ENCODE measurements around the gene ZNF184.

ZNF184 gene

GRCh38 chr6:27422651-27423332 is 50.1 kb downstream of the ZNF184 start:
- no peak overlapping the region for H3K4me3 ChIP-seq (ENCODE audit: low read depth, low read length)
- TF ChIP-seq, protein P1, sequence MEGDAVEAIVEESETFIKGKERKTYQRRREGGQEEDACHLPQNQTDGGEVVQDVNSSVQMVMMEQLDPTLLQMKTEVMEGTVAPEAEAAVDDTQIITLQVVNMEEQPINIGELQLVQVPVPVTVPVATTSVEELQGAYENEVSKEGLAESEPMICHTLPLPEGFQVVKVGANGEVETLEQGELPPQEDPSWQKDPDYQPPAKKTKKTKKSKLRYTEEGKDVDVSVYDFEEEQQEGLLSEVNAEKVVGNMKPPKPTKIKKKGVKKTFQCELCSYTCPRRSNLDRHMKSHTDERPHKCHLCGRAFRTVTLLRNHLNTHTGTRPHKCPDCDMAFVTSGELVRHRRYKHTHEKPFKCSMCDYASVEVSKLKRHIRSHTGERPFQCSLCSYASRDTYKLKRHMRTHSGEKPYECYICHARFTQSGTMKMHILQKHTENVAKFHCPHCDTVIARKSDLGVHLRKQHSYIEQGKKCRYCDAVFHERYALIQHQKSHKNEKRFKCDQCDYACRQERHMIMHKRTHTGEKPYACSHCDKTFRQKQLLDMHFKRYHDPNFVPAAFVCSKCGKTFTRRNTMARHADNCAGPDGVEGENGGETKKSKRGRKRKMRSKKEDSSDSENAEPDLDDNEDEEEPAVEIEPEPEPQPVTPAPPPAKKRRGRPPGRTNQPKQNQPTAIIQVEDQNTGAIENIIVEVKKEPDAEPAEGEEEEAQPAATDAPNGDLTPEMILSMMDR (IDR thresholded peaks at IDR 0.05; ENCODE audit: borderline replicate concordance, insufficient read depth, low read depth, low read length), result no peak

GRCh38 chr6:27419363-27419762 is 53.5 kb downstream of the ZNF184 start:
- TF ChIP-seq, protein P1 (IDR thresholded peaks at IDR 0.05; ENCODE audit: borderline replicate concordance, insufficient read depth, low read depth, low read length), result no peak

DNA sequence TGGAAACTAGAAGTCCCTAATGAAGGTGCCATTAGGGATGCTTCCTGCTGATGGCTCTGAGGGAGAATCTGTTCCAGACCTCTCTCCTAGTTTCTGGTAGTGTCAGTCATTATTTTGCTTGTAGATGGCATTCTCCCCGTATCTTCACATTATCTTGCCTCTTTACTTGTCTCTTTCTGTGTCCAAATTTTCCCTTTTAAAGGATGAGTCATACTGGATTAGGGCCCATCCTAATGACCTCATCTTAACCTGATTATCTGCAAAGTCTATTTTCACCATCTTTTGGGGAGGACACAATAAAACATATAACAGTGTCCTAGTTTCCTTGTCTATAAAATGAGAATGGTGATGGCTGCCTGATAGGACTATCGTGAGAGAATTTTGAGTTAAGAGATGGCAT is 57.0 kb downstream of the ZNF184 start:
- no peak overlapping the region for H3K4me3 ChIP-seq (ENCODE audit: low read depth, low read length)
- TF ChIP-seq, protein P1 (IDR thresholded peaks at IDR 0.05; ENCODE audit: borderline replicate concordance, insufficient read depth, low read depth, low read length), result no peak

More at GRCh38 chr6:27419363-27419762, 53.5 kb downstream of the ZNF184 start:
- H3K4me3 ChIP-seq (ENCODE audit: low read depth, low read length), result no peak overlapping the region

GRCh38 chr6:27414996-27415395 is 57.9 kb downstream of the ZNF184 start:
- TF ChIP-seq, protein P1 (IDR thresholded peaks at IDR 0.05; ENCODE audit: borderline replicate concordance, insufficient read depth, low read depth, low read length), result no peak
- no peak overlapping the region for H3K4me3 ChIP-seq (ENCODE audit: low read depth, low read length)

GRCh38 chr6:27414300-27414699 is 58.6 kb downstream of the ZNF184 start:
- TF ChIP-seq, protein P1 (IDR thresholded peaks at IDR 0.05; ENCODE audit: borderline replicate concordance, insufficient read depth, low read depth, low read length), result no peak
- H3K4me3 ChIP-seq (ENCODE audit: low read depth, low read length), result no peak overlapping the region

DNA sequence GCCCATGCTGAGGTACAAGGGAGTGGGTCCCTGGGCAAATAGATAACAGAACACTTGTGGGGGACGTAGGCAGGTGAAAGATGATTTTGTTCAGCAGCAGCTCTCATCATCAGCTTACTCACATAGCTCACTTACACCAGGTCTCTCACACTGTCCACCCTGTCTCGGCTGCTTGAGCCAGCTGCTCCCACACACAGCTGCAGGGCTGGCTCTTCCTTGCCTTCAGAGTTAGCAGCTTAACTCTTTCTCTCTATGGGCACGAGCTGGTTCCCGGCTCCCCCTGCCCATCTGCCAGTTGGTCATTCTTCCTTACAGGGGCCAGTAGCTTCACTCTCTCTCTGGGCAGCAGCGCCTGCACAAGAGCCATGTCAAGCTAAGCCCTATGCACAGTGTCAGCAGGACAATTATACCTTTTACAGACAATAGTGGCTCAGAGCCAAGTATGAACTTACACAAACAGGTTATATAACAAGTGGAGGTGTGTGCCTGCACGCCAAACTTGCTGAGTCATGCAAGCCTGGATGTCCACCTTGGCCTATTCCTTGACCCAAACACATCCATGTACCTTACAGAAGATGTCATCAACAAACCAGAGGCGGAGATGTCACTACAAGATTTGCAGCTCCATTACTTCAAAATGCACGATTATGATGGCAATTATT is 65.6 kb downstream of the ZNF184 start:
- H3K4me3 ChIP-seq (ENCODE audit: low read depth, low read length), result no peak overlapping the region
- TF ChIP-seq, protein P1 (IDR thresholded peaks at IDR 0.05; ENCODE audit: borderline replicate concordance, insufficient read depth, low read depth, low read length), result no peak

DNA sequence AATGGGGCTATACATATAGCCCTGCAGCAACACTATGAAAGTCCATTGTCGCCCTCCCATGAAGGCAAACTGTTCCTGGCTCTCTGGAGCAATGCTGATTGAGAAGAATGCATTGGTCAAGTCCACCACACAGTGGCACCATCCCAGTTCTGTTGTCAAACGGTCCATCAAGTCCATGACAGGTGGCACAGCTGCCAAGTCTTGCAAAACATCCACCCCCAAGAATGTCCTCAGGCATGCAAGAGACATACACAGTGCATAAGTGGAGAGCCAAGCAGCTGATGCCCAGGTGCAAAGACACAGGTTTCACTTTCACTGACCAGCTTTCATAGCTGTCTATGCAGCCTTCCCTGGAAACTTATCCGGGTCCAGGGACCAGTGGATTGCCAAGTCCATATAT is 66.8 kb downstream of the ZNF184 start:
- TF ChIP-seq, protein P1 (IDR thresholded peaks at IDR 0.05; ENCODE audit: borderline replicate concordance, insufficient read depth, low read depth, low read length), result no peak
- no peak overlapping the region for H3K4me3 ChIP-seq (ENCODE audit: low read depth, low read length)
